Esophagus muscularis mucosa (tissue), 4 donors: ENCODE measurements around the gene GET4.

ENCODE experiments used
- CTCF ChIP-seq, 3 experiments: fragments of 200-600 bp in 2 of 3; fragments of 450-650 bp in 1 of 3; sonication (generic) in 2 of 3; IDR thresholded peaks; one replicate each; pipeline ENCODE4 v1.5.1; 2017 to 2019; ENCODE audit warnings: antibody characterized with exemption in 3 of 3, mild to moderate bottlenecking in 2 of 3, moderate library complexity in 1 of 3
- EP300 ChIP-seq: sonication (generic); formaldehyde crosslinking; IDR thresholded peaks from one replicate; pipeline ENCODE4 v1.6.1; 2017; ENCODE audit warnings: antibody characterized with exemption
- POLR2A ChIP-seq: fragments of 450-650 bp; IDR thresholded peaks from one replicate; pipeline ENCODE4 v1.6.1; 2017; ENCODE audit warnings: antibody characterized with exemption, moderate library complexity, mild to moderate bottlenecking, low read depth

GRCh38 chr7:860149-860548 is 16.2 kb upstream of the GET4 start:
- no peak for TF ChIP-seq CTCF (IDR thresholded peaks at IDR 0.05)
- no peak for TF ChIP-seq POLR2A
- TF ChIP-seq EP300: no peak
